ENCODE data around the gene CIITA. TPM values are rescaled to one million over a fixed set of nuclear protein-coding genes. Genes with fewer than 3 reads are reported as not detected.
A peak's percentile ranks its signal among the peaks of the same experiment; 100 is the strongest.

CIITA gene
- total RNA-seq, 2 experiments from 2014 or later, result 0.12 to 0.29 TPM

DNA sequence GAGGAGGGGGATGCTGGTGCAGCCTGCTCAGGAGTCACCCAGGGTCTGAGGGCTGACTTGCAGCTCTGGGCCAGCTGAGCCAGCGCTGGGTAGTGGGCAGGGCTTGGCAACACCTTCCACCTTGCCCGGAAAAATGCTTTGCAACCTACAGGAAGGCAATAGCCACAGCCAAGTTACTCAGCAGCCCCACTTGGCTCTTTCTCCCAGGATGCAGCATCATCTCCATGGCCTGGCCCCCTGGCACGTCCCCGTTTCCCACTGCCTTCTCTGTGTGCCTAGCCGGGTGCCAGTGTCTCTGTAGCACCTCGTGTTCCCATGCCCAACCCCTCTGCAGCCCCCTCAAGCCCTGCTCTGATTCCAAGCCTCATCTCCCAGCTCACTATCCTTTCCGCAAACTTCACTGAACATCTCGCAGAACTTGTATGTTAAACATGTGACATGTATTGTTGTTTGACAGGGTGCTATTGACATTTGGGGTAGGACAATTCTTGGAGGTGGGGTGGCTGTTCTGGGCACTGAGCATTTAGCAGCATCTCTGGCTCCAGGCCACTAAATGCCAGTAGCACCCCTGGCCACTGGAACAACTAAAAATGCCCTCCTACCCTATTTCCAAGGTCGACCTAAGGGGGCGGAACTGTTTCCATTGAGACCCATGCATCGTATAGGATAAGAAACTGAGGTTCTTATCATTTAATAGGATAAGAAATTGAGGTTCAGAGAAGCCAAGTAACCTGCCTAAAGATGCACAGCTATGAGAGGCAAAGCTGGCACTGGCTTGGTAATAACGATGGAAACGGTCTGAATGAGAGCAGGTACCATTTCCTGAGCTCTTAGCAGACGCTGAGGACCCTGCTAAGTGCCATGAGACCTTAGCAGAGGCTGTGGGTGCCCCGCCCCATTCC lies 53.1 kb downstream of the CIITA start:
- no peaks in the 10 kb centered on the region for H3K27me3 Mint-ChIP-seq (ENCODE audit: low read depth)
- H3K4me3 Mint-ChIP-seq, result no peak overlapping the region
- intact Hi-C loops (cut with micrococcal nuclease), result no loop called here
- peaks cover 31% of the 10 kb centered on the region for H3K36me3 Mint-ChIP-seq (ENCODE audit: low read depth)
- H3K27ac Mint-ChIP-seq, result no peak overlapping the region
- H3K4me1 Mint-ChIP-seq (ENCODE audit: low read depth), result peaks cover 17% of the 10 kb centered on the region
- no peak for DNase-seq
- CTCF ChIA-PET, result interaction anchor here (0.9 to 1.2 kb wide), 3 partner anchors 10 to 12 kb away, joined by 3 read pairs; partner anchors contain the start of gene DEXI
- H3K9me3 Mint-ChIP-seq, result peaks cover 2% of the 10 kb centered on the region

DNA sequence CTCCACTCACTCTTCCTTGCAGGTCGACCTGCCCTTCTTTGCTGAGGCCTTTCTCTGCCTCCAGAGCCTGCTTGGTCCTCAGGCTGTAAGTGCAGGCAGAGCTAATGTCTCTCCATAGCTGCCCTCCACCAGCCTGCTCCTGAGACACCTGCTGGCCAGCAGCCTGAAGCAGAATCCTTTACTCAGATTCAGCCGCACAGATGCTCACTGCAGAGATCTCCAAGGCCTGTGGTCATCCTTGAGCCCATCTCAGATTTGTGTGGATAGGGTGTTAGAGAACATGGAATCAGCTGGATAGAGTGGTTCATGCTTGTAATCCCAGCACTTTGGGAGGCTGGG lies 53.7 kb downstream of the CIITA start:
- Mint-ChIP-seq H3K4me3 (no peak overlapping the region), H3K27me3 (ENCODE audit: low read depth) (no peaks in the 10 kb centered on the region), H3K4me1 (ENCODE audit: low read depth) (peaks cover 22% of the 10 kb centered on the region), H3K9me3 (no peaks in the 10 kb centered on the region), H3K27ac (no peak overlapping the region), H3K36me3 (ENCODE audit: low read depth) (peaks cover 27% of the 10 kb centered on the region)
- no peak for DNase-seq
- CTCF ChIA-PET, result interaction anchor here (0.9 to 1.2 kb wide), 3 partner anchors 11 to 12 kb away, joined by 3 read pairs; partner anchors contain the start of gene DEXI
- intact Hi-C loops (cut with micrococcal nuclease), result no loop called here

GRCh38 chr16:10931134-10931533 lies 54.1 kb downstream of the CIITA start:
- H3K27me3 Mint-ChIP-seq (ENCODE audit: low read depth), result no peaks in the 10 kb centered on the region
- CTCF ChIA-PET, result interaction anchor here (0.9 to 1.2 kb wide), 2 partner anchors 11 kb away, joined by 3 read pairs; partner anchors contain the start of gene DEXI
- no peak overlapping the region for H3K4me3 Mint-ChIP-seq
- no peaks in the 10 kb centered on the region for H3K9me3 Mint-ChIP-seq
- peaks cover 26% of the 10 kb centered on the region for H3K4me1 Mint-ChIP-seq (ENCODE audit: low read depth)
- H3K36me3 Mint-ChIP-seq (ENCODE audit: low read depth), result peaks cover 25% of the 10 kb centered on the region
- no peak overlapping the region for H3K27ac Mint-ChIP-seq
- DNase-seq, result no peak
- intact Hi-C loops (cut with micrococcal nuclease), result no loop called here

- CTCF ChIA-PET, result interaction anchor here (1.2 kb wide), 1 partner anchor 13 kb away, joined by 5 read pairs; no protein-coding TSS in a partner anchor
- peaks cover 36% of the 10 kb centered on the region for H3K4me1 Mint-ChIP-seq (ENCODE audit: low read depth)
- peaks cover 20% of the 10 kb centered on the region for H3K36me3 Mint-ChIP-seq (ENCODE audit: low read depth)
- H3K27ac Mint-ChIP-seq, result no peak overlapping the region
- intact Hi-C loops (cut with micrococcal nuclease), result no loop called here
- no peak overlapping the region for H3K4me3 Mint-ChIP-seq
- no peaks in the 10 kb centered on the region for H3K27me3 Mint-ChIP-seq (ENCODE audit: low read depth)
- no peaks in the 10 kb centered on the region for H3K9me3 Mint-ChIP-seq
- no peak for DNase-seq
Observed at GRCh38 chr16:10931977-10932632, 55.1 kb downstream of the CIITA start.

DNA sequence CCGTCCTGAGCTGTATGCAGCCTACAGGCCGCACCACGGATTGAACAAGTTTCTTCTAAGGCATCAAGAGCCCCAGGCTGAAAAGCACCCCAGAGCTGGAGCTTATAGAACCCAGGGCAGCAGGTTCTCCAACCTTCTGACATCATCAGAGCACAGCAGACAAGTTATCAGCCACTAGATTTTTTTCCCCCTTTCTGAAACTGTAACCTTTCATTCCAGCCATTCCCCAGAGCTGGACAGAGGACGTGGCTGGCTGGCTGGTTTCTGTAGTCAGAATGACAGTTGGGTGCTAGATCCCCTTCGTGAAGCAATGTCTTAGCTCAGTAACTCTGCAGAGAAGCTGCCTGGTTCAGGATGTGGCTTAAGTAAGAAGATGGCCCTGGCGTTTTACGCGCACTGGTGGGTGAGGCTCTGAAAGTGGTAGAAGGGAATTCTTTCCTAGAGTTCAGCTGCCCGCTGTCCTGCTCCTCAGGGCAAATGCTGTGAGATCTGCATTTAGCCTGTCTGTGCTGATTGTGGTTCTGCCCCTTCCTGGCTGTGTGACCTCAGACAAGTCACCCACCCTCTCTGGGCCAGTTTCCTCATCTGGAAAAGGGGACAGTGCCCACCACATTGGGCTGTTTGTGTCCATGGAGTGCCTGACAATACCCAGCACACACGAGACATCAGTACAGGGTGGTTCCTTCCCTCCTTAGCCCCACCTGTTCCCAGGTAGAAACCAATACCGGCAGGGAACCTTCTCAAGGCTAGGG lies 56.1 kb downstream of the CIITA start:
- no peak overlapping the region for H3K27ac Mint-ChIP-seq
- CTCF ChIA-PET, result interaction anchor here (0.7 to 1.2 kb wide), 2 partner anchors 14 to 32 kb away, joined by 3 to 5 read pairs; no protein-coding TSS in a partner anchor
- intact Hi-C loops (cut with micrococcal nuclease), result no loop called here
- H3K4me3 Mint-ChIP-seq, result no peak overlapping the region
- H3K27me3 Mint-ChIP-seq (ENCODE audit: low read depth), result no peaks in the 10 kb centered on the region
- H3K36me3 Mint-ChIP-seq (ENCODE audit: low read depth), result peaks cover 14% of the 10 kb centered on the region
- peaks cover 46% of the 10 kb centered on the region for H3K4me1 Mint-ChIP-seq (ENCODE audit: low read depth)
- H3K9me3 Mint-ChIP-seq, result no peaks in the 10 kb centered on the region
- DNase-seq, result no peak

- no peak overlapping the region for H3K27ac Mint-ChIP-seq
- H3K4me1 Mint-ChIP-seq (ENCODE audit: low read depth), result peaks cover 54% of the 10 kb centered on the region
- no peak overlapping the region for H3K4me3 Mint-ChIP-seq
- intact Hi-C loops (cut with micrococcal nuclease), result no loop called here
- no peak for DNase-seq
- CTCF ChIA-PET, result no interaction called here
- no peaks in the 10 kb centered on the region for H3K9me3 Mint-ChIP-seq
- H3K36me3 Mint-ChIP-seq (ENCODE audit: low read depth), result peaks cover 19% of the 10 kb centered on the region
- no peaks in the 10 kb centered on the region for H3K27me3 Mint-ChIP-seq (ENCODE audit: low read depth)
Observed at GRCh38 chr16:10933865-10934264, 56.9 kb downstream of the CIITA start.

GRCh38 chr16:10934325-10935107 lies 57.5 kb downstream of the CIITA start:
- Mint-ChIP-seq H3K27ac (no peak overlapping the region), H3K36me3 (ENCODE audit: low read depth) (peaks cover 23% of the 10 kb centered on the region), H3K4me3 (no peak overlapping the region), H3K4me1 (ENCODE audit: low read depth) (peaks cover 60% of the 10 kb centered on the region), H3K27me3 (ENCODE audit: low read depth) (no peaks in the 10 kb centered on the region), H3K9me3 (no peaks in the 10 kb centered on the region)
- CTCF ChIA-PET, result no interaction called here
- intact Hi-C loops (cut with micrococcal nuclease), result loop anchor here (5.0 kb wide), 1 partner anchor 422 kb away; no protein-coding TSS in a partner anchor
- no peak for DNase-seq

GRCh38 chr16:10935226-10935915 lies 58.4 kb downstream of the CIITA start:
- CTCF ChIA-PET, result interaction anchor here (2.2 kb wide), 1 partner anchor 17 kb away, joined by 10 read pairs; no protein-coding TSS in a partner anchor
- Mint-ChIP-seq H3K4me3 (no peak overlapping the region), H3K36me3 (ENCODE audit: low read depth) (peaks cover 24% of the 10 kb centered on the region), H3K27me3 (ENCODE audit: low read depth) (no peaks in the 10 kb centered on the region), H3K9me3 (no peaks in the 10 kb centered on the region), H3K4me1 (ENCODE audit: low read depth) (peaks cover 68% of the 10 kb centered on the region), H3K27ac (no peak overlapping the region)
- no peak for DNase-seq
- intact Hi-C loops (cut with micrococcal nuclease), result loop anchor here (5.0 kb wide), 1 partner anchor 423 kb away; no protein-coding TSS in a partner anchor

DNA sequence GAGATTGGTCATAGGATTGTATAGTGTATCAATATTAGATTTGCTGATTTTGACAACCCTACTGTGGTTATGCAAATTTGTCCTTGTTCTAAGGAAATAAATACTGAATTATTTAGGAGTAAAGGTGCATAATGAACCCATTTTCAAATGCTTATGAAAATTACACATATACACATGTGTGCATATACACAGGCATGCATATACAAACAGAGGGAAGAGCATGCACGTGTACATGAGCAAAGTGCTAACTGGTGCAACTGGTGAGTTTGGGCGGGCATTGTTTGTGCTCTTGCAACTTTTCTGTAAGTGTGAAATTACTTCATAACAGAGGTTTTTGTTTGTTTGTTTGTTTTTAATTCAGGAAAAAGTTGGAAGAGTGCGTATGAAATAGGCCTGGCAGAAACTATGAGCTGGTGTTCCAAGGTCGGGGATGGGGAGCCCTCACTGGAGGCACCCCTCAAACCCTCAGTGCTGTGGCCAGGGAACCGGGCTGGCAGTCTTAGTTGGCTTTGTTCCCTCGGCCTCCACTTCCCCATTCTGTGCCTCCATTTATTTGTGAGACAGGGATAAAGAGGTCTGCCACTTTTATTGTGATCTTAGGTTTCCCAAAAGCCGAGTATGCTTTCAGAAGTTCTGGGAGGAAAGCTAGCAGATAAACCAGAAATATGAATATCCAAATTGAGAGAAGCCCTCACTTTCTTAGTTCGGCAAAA lies 59.4 kb downstream of the CIITA start:
- CTCF ChIA-PET, result interaction anchor here (0.8 to 2.2 kb wide), 3 partner anchors 8 to 27 kb away, joined by 3 to 10 read pairs (median 4); no protein-coding TSS in a partner anchor
- no peak for DNase-seq
- Mint-ChIP-seq H3K27ac (no peak overlapping the region), H3K27me3 (ENCODE audit: low read depth) (no peaks in the 10 kb centered on the region), H3K9me3 (no peaks in the 10 kb centered on the region), H3K4me3 (no peak overlapping the region), H3K4me1 (ENCODE audit: low read depth) (peaks cover 74% of the 10 kb centered on the region), H3K36me3 (ENCODE audit: low read depth) (peaks cover 26% of the 10 kb centered on the region)
- intact Hi-C loops (cut with micrococcal nuclease), result loop anchor here (5.0 kb wide), 1 partner anchor 424 kb away; no protein-coding TSS in a partner anchor

- Mint-ChIP-seq H3K27ac (no peak overlapping the region), H3K4me3 (peak overlapping the region; percentile 95), H3K9me3 (no peaks in the 10 kb centered on the region), H3K36me3 (ENCODE audit: low read depth) (peaks cover 25% of the 10 kb centered on the region), H3K4me1 (ENCODE audit: low read depth) (peaks cover 73% of the 10 kb centered on the region), H3K27me3 (ENCODE audit: low read depth) (no peaks in the 10 kb centered on the region)
- intact Hi-C loops (cut with micrococcal nuclease), result loop anchor here (5.0 kb wide), 1 partner anchor 425 kb away; no protein-coding TSS in a partner anchor
- no peak for DNase-seq
- CTCF ChIA-PET, result interaction anchor here (0.8 to 2.9 kb wide), 5 partner anchors 9 to 193 kb away, joined by 3 to 10 read pairs (median 4); partner anchors contain the start of gene NUBP1
Observed at GRCh38 chr16:10937068-10937859, 60.3 kb downstream of the CIITA start.
